T-helper 2 cell treated with Interferon-gamma antibody and Interleukin-4, amounts not matched to agents 5 μg/mL and 100 μg/mL, for 36 hours (primary cell): Measurements from ENCODE around the gene ZNF592.
"Not testable (repeated sequence)": the region's sequence is repeated elsewhere in the genome, so short reads cannot be mapped to it uniquely, and the experiment has no call there.

Source experiments
- DNase-seq: peaks from one replicate; pipeline ENCODE4 v3.0.0; 2021; ENCODE audit warnings: low spot score
- H3K27ac Mint-ChIP-seq: one replicate; pipeline ENCODE4 v1.8.0; 2021; ENCODE audit warnings: mild to moderate bottlenecking, mixed read lengths
- H3K27me3 Mint-ChIP-seq: one replicate; pipeline ENCODE4 v1.8.0; 2021; ENCODE audit warnings: low read depth, mixed read lengths
- H3K36me3 Mint-ChIP-seq: one replicate; pipeline ENCODE4 v1.8.0; 2021; ENCODE audit warnings: low read depth, mixed read lengths
- H3K4me1 Mint-ChIP-seq: one replicate; pipeline ENCODE4 v1.8.0; 2021; ENCODE audit warnings: low read depth, mixed read lengths
- H3K4me3 Mint-ChIP-seq: one replicate; pipeline ENCODE4 v1.8.0; 2022; ENCODE audit warnings: mild to moderate bottlenecking, moderate library complexity, mixed read lengths
- H3K9me3 Mint-ChIP-seq: one replicate; pipeline ENCODE4 v1.8.0; 2021; ENCODE audit warnings: mixed read lengths

Gene ZNF592

GRCh38 chr15:84727429-84727828, 21.0 kb upstream of the ZNF592 start:
- Mint-ChIP-seq H3K9me3 (no peaks in the 10 kb centered on the region), H3K27ac (no peak overlapping the region), H3K27me3 (no peaks in the 10 kb centered on the region), H3K36me3 (peaks cover 2% of the 10 kb centered on the region), H3K4me3 (no peak overlapping the region), H3K4me1 (peaks cover 33% of the 10 kb centered on the region)
- no peak for DNase-seq

DNA sequence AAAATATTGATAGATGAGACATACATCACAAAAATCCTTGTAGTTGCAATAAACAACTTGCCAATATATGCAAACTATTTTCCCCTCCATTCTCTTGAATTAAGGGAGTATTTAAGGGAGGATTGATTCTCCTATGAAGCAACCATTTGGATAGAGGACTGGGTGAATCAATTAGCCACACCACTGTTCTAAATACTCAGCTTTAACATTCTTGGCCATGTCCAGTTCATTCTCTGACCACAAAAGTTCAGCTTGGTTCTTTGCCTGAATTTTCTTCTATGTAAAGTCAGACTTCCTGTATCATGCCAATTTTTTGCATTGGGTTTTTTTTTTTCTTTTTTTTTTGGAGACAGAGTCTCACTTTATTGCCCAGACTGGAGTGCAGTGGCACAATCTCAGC, 16.6 kb upstream of the ZNF592 start:
- H3K27ac Mint-ChIP-seq: no peak overlapping the region
- H3K9me3 Mint-ChIP-seq: no peaks in the 10 kb centered on the region
- no peak overlapping the region for H3K4me3 Mint-ChIP-seq
- H3K27me3 Mint-ChIP-seq: no peaks in the 10 kb centered on the region
- H3K36me3 Mint-ChIP-seq: peaks cover 3% of the 10 kb centered on the region
- peaks cover 47% of the 10 kb centered on the region for H3K4me1 Mint-ChIP-seq
- no peak for DNase-seq

DNA sequence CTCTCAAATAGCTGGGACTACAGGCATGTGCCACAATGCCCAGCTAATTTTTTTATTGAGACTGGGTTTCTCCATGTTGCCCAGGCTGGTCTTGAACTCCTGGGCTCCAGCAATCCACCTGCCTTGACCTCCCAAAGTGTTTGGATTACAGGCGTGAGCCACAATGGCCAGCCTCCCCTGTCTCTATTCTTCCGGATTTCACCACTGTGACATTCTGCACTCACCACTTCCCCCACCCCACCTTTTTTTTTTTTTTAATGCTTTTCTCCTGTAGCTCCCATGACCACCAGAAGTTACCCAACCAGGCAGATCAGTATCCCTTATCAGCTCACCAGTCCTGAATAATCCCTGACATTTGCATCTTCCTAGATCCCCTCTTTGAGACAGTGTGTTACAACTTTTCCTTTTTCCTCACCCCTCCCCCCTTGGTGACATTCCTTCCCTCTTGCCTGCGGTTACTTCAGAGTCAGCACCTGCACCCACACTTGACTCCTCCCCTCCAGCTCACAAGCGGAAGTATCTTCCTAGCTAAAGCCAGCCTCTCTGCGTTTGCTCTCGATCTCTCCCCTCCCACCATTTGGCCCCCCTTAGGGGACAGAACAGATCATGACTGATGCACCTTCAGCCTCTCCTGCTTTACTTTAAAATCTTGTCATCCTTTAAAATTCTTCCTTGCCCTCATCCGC, 13.5 kb upstream of the ZNF592 start:
- peaks cover 42% of the 10 kb centered on the region for H3K4me1 Mint-ChIP-seq

DNA sequence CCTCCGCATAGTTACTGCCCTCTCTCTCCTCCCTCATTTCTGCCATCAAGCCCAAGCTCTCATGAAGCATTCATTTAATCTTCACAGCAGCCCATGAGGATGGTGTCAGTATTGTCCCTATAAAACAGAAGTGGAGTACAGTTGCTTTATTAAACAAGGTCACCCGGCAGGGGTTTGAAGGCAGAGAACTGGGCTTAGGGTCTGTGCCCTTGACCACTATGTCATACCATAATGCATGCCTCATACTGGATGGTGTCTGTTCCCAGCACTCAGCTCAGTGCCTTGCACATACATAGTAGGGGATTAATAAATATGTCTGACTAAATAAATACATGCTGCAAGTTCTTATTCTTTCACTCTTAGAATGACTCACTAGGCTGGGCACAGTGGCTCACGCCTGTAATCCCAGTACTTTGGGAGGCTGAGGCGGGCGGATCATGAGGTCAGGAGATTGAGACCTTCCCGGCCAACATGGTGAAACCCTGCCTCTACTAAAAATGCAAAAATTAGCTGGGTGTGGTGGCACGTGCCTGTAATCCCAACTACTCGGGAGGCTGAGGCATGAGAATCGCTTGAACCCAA, 12.8 kb upstream of the ZNF592 start:
- H3K9me3 Mint-ChIP-seq, H3K36me3 Mint-ChIP-seq, H3K27me3 Mint-ChIP-seq: not testable (repeated sequence)
- H3K27ac Mint-ChIP-seq: peak overlapping the region; percentile 94
- H3K4me1 Mint-ChIP-seq: peaks cover 42% of the 10 kb centered on the region
- peak overlapping the region; percentile 84 for H3K4me3 Mint-ChIP-seq
- DNase-seq: peak; percentile 60

More for the DNA sequence above, 13.5 kb upstream of the ZNF592 start:
- Mint-ChIP-seq H3K4me3 (peak overlapping the region; percentile 84), H3K27ac (peak overlapping the region; percentile 94), H3K36me3 (peaks cover 3% of the 10 kb centered on the region), H3K9me3 (no peaks in the 10 kb centered on the region), H3K27me3 (no peaks in the 10 kb centered on the region)
- peak; percentile 76 for DNase-seq

- peak; percentile 81 for DNase-seq
- peak overlapping the region; percentile 94 for H3K27ac Mint-ChIP-seq
- no peaks in the 10 kb centered on the region for H3K9me3 Mint-ChIP-seq
- peaks cover 42% of the 10 kb centered on the region for H3K4me1 Mint-ChIP-seq
- H3K27me3 Mint-ChIP-seq: no peaks in the 10 kb centered on the region
- H3K36me3 Mint-ChIP-seq: peaks cover 2% of the 10 kb centered on the region
- H3K4me3 Mint-ChIP-seq: peak overlapping the region; percentile 51
Observed at GRCh38 chr15:84736375-84736774, 12.0 kb upstream of the ZNF592 start.

DNA sequence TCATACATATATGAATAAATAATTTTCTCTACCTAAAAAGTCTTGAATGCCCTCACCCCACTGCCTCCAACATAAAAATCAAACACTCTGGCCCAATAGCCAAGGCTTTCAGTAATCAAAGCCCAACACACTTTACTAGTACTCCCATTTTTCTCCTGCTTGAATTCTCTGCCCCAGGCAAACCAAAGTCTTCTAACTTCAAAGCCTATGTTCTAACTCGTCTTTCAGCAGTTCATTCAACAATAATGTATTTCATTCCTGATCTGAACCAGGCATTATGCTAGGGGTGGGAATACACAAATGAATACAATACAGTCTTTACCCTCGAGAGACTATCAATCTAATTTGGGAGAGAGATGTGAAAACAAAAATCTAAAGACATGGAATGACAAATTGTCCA, 11.4 kb upstream of the ZNF592 start:
- peaks cover 43% of the 10 kb centered on the region for H3K4me1 Mint-ChIP-seq
- no peaks in the 10 kb centered on the region for H3K27me3 Mint-ChIP-seq
- H3K9me3 Mint-ChIP-seq: no peaks in the 10 kb centered on the region
- no peak overlapping the region for H3K4me3 Mint-ChIP-seq
- H3K27ac Mint-ChIP-seq: peak overlapping the region; percentile 70
- no peak for DNase-seq
- peaks cover 2% of the 10 kb centered on the region for H3K36me3 Mint-ChIP-seq

- Mint-ChIP-seq H3K9me3 (no peaks in the 10 kb centered on the region), H3K27me3 (no peaks in the 10 kb centered on the region), H3K4me3 (no peak overlapping the region), H3K36me3 (peaks cover 7% of the 10 kb centered on the region), H3K27ac (no peak overlapping the region), H3K4me1 (peaks cover 30% of the 10 kb centered on the region)
- no peak for DNase-seq
Observed at GRCh38 chr15:84740691-84741090, 7.7 kb upstream of the ZNF592 start.

GRCh38 chr15:84741121-84741520, 7.3 kb upstream of the ZNF592 start:
- Mint-ChIP-seq H3K4me1 (peaks cover 32% of the 10 kb centered on the region), H3K27ac (no peak overlapping the region)

DNA sequence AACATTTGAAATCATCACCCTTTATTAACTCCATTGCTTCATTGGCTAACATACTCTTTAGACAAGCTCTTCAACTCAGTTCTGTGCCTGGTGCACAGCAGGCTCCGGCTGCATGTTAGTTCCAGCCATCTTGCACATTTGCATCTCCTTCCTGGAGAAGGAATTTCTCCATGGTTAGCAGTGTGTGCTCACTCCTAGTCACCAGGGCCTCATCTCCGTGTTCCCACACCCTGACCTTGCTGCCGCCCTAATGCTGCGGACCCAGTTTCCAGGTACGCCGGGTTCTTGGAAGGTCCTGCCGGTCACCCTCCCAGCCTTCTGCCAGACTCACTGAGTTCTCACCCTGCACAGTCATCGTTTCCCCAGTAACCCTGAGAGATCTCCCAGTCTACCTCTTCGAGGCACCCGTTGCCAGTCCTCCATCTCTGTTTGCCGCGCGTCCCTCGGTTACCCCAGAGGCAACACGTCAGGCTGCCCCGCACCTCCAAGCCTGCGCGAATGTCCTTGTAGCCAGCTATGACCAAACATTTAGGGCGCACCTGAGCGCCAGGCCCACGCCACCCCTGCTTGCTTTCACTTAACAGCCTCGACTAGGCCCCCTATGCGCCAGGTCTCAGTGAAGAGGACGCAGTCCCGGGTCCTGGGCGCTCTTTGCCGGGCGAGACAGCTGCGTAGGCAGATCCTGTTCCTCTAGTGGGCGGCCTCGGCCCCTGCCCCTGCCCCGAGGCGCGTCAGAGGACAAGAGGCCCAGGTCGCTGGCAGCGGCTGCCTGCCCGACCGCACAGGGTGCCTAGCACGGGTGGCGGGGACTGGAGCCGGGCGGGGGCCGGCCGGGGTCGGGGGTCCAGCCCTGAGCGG, 747 bp upstream of the ZNF592 start:
- DNase-seq: peak; percentile 74
- Mint-ChIP-seq H3K27me3 (no peaks in the 10 kb centered on the region), H3K4me1 (peaks cover 45% of the 10 kb centered on the region), H3K4me3 (peak overlapping the region; percentile 91), H3K27ac (peak overlapping the region; percentile 95), H3K9me3 (no peaks in the 10 kb centered on the region), H3K36me3 (peaks cover 30% of the 10 kb centered on the region)

More at GRCh38 chr15:84741121-84741520, 7.3 kb upstream of the ZNF592 start:
- DNase-seq: no peak
- no peak overlapping the region for H3K4me3 Mint-ChIP-seq
- no peaks in the 10 kb centered on the region for H3K27me3 Mint-ChIP-seq
- H3K9me3 Mint-ChIP-seq: no peaks in the 10 kb centered on the region
- peaks cover 7% of the 10 kb centered on the region for H3K36me3 Mint-ChIP-seq

- peaks cover 36% of the 10 kb centered on the region for H3K36me3 Mint-ChIP-seq
- peaks cover 45% of the 10 kb centered on the region for H3K4me1 Mint-ChIP-seq
- no peak for DNase-seq
- peak overlapping the region; percentile 92 for H3K27ac Mint-ChIP-seq
- no peaks in the 10 kb centered on the region for H3K27me3 Mint-ChIP-seq
- no peaks in the 10 kb centered on the region for H3K9me3 Mint-ChIP-seq
- peak overlapping the region; percentile 94 for H3K4me3 Mint-ChIP-seq
Observed at GRCh38 chr15:84749111-84749991, 959 bp downstream of the ZNF592 start.

DNA sequence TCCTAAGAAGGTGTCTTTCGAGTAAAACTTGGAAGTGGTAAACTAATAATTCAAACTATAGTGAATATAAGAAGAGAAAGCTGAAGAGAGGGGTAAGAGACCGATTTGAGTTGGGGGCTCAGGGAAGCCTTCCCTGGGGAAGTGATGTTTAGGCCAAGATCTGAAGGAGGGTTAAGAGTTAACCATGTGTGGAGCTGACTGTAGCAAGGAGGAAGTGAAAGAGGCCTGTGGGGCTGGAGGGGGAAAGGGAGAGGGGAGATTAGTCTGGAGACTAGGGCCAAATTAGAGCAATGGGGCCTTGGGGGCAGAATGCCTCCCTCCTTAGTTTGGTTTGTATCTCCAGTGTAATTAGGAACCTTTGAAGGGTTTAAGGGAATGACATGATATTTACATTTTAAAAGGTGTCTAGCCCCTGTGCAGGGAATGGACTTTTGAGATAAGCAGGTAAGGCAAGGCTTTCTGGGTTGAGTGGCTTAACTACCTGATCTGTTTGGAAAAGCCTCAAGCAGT, 2.2 kb downstream of the ZNF592 start:
- DNase-seq: no peak
- Mint-ChIP-seq H3K4me3 (peak overlapping the region; percentile 94), H3K9me3 (no peaks in the 10 kb centered on the region), H3K36me3 (peaks cover 35% of the 10 kb centered on the region), H3K27me3 (no peaks in the 10 kb centered on the region), H3K4me1 (peaks cover 40% of the 10 kb centered on the region), H3K27ac (peak overlapping the region; percentile 83)

DNA sequence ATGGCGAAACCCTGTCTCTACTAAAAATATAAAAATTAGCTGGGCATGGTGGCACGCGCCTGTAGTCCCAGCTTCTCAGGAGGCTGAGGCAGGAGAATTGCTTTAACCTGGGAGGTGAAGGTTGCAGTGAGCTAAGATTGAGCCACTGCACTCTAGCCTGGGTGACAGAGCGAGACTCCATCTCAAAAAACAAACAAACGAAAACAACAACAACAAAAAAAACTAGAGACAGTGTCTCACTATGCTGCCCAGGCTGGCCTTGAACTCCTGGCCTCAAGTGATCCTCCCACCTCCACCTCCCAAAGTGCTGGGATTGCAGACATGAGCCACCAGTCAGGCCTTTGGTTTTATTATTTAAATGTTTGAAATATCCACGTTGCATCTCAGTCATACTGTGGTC, 3.3 kb downstream of the ZNF592 start:
- peaks cover 35% of the 10 kb centered on the region for H3K36me3 Mint-ChIP-seq
- H3K27ac Mint-ChIP-seq, H3K27me3 Mint-ChIP-seq, H3K4me3 Mint-ChIP-seq, H3K9me3 Mint-ChIP-seq, DNase-seq: not testable (repeated sequence)
- H3K4me1 Mint-ChIP-seq: peaks cover 41% of the 10 kb centered on the region

DNA sequence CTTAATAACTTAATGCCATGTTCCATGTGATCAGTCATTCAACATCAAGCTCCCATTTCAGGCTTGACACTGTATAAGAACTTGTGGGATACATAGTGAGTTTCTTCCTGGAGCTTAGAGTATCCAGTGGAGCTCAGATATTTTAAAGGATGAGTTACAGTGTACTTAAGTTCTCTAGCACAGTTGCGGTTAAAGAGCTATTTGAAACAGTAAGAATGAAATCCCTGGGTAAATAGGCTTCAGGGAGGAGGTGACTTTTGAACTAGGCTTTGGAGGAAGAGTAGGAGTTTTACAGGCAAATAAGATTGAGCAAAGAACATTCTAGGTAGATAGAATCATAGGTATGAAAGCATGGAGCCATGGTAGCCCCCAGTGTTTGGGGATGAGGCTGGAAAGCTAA, 3.8 kb downstream of the ZNF592 start:
- Mint-ChIP-seq H3K4me3 (no peak overlapping the region), H3K9me3 (no peaks in the 10 kb centered on the region), H3K4me1 (peaks cover 42% of the 10 kb centered on the region), H3K27ac (no peak overlapping the region), H3K36me3 (peaks cover 35% of the 10 kb centered on the region), H3K27me3 (no peaks in the 10 kb centered on the region)
- DNase-seq: no peak
